Stimulated activated CD4-positive, alpha-beta T cell treated with anti-CD3 and anti-CD28 coated beads, Interleukin-15, amount 100 ng/mL, for 24 hours (primary cell): ENCODE results near the gene FAM180A.
"Not testable (repeated sequence)": the region's sequence is repeated elsewhere in the genome, so short reads cannot be mapped to it uniquely, and the experiment has no call there.

Source experiments
- DNase-seq: peaks from one replicate; pipeline ENCODE4 v3.0.0-alpha.2; 2020

FAM180A gene

DNA sequence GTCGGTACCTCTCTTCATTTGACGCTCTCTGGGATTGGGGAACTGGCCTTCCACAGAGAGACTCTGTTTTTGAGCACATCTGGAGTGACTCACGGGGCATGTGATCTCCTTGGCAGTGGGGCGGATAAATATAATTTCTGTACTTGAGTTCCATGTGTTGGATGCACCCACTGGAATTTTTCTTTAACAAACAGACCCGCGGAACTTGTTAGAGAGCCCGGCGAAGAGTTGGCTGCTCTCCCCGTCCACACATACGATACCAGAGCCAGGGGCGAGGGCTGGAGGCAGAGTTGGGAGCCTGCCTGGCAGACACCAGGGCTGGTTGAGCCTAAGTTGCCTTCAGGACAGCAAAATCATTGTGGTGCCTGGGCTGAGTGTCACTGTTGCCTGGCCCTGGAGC, at the start of gene FAM180A:
FAM180A (minus strand) TSS at position 44 of the 400 bp plus-strand sequence. CDS start 233 bp downstream, outside the sequence.
- DNase-seq, result no peak

- DNase-seq, result no peak
Observed at GRCh38 chr7:135798095-135798494, 49.5 kb upstream of the FAM180A start.

GRCh38 chr7:135795846-135796570, 47.4 kb upstream of the FAM180A start:
- no peak for DNase-seq

- no peak for DNase-seq
Observed at GRCh38 chr7:135793841-135794240, 45.2 kb upstream of the FAM180A start.

- DNase-seq, result no peak
Observed at GRCh38 chr7:135792866-135793265, 44.3 kb upstream of the FAM180A start.

- no peak for DNase-seq
Observed at GRCh38 chr7:135792363-135792668, 43.7 kb upstream of the FAM180A start.

DNA sequence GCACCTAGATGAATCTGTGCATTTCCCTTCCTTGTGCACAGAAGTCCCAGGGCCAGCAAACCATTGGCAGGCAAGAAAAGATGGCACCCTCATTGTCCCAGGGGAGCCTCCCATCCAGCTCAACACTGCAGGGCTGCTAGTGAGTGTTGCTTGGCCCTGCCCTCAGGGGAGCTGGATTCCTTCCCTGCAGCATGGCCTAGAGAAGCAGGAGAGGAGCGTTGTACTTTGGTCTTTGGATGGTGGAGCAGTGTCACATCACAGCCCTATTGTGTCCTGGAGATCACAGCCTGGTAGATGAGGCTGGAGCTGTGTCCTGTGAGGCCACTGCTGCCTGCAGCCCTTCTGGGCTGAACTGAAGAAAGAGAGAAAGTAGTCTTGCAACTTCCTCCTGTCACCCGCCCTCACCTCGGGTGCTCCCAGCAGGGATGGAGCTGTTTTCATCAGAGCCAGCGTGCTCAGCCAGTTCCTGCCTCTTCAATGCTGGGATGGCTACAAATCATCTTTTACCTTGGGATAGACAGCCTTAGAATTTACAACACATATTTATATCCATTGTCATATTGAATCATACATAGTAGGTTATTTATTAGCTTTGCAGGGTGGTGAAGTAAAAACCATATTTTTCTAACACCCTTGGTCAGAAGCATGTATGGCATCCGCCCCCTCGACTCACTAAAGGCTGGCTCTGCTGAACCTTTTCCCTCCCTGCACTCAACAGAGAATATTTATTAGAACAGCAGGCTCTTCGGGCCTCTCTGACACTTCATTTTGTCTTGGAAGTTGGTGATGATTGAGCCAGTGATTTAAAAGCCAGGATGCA, 43.1 kb upstream of the FAM180A start:
- DNase-seq, result no peak

DNA sequence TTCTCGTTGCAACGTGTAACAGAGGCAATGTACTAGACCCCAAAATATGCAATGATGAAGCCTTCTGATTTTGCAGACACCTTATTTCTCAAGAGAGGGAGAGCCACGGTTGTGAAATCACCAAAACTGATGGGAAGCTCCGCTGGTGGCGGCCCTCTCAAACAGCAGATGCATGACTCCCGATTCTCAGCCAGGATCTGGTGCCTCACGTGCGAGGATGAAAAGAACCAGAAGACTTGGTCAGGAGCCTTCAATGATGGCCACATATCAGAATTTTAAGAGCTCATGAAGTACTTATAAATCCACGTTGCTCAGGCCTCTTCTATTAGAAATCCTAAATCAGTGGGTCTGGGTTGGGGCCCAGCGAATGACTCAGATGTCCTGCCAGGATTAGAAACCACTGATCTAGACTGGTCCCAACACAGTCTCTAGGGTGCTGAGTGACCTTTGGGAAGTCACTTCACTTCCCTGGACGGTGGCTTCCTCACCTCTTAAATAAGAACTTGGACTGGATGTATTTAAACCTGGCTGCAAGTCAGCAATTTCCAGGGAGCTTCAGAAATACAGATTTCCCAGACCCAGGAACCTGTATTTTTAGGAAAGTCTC, 41.9 kb upstream of the FAM180A start:
- DNase-seq, result no peak

DNA sequence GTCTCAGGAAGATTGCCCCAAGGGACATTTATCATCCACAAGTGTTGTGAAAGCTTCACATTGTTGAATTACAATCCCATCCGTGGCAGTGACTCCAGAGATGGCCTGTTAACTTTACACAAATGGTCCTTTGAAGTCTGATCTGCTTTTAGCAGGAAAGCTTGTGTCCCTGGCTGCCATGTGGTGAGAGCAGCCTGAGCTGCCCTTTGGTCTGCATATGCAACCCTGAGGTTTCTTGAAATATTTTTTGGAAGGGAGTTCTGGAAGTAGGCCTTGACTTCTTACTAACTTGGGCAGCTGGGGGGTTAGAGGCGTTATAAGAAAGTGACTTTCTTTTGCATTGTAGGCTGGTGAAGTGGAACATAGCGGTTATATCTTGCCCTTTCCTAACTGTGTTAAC, 41.3 kb upstream of the FAM180A start:
- DNase-seq, result no peak

- no peak for DNase-seq
Observed at GRCh38 chr7:135789431-135789830, 40.8 kb upstream of the FAM180A start.

DNA sequence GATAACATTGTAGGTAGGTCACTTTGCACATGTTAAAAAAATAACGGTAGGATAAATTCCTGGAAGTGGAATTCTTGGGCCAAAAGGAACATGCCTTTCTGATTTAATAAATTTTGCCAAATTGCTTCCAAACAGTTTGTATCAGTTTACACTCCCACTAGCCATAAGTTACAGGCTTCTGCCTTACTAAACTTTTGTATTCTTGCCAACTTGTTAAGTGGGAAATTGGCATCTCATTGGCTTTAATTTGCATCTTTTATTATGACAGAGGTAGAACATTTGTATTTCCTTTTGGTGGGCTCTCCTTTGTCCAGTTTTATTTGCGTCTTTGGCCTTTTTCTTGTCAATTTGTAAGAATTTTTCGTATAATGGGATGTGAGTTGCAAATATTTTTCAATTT, 38.3 kb upstream of the FAM180A start:
- DNase-seq, result no peak

DNA sequence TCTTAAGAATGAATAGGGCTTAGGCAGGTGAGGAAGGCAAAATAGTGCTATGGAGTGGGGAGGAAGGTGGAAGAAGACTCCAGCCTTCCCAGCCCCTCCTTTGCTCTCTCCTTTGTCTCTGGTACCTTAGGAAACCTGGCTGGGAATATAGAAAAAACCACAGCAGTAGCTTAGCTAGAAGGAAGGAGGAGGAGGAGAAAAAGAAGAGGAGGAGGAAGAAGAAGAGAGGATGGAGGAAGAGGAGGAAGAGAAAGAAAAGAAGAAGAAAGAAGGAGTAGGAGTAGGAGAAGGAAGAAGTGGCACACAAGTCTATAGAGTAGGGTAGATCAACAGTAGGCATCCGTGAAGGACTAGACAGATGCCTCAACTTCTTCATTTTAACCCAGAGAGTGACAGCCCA, 36.5 kb upstream of the FAM180A start:
- no peak for DNase-seq

- DNase-seq, result no peak
Observed at GRCh38 chr7:135784013-135784412, 35.4 kb upstream of the FAM180A start.

DNA sequence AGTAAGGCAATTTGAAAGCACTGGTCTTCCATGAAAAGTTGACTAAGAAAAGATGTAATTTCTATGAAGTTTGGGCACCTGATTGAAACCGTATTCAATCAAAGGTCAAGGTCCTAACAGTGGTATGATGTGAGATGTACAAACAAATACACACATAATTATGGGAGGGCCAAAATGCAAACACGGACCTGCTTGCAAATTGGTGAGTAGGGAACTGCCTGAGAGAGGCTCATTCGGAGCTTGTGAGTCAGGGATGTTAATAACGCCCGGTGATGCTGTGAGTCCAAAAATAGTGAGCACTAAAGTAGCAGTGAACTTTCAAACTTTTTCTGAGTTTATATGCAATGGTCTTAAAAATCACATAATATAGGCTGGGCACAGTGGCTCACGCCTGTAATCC, 34.2 kb upstream of the FAM180A start:
- DNase-seq, result no peak

GRCh38 chr7:135782377-135782776, 33.8 kb upstream of the FAM180A start:
- no peak for DNase-seq

DNA sequence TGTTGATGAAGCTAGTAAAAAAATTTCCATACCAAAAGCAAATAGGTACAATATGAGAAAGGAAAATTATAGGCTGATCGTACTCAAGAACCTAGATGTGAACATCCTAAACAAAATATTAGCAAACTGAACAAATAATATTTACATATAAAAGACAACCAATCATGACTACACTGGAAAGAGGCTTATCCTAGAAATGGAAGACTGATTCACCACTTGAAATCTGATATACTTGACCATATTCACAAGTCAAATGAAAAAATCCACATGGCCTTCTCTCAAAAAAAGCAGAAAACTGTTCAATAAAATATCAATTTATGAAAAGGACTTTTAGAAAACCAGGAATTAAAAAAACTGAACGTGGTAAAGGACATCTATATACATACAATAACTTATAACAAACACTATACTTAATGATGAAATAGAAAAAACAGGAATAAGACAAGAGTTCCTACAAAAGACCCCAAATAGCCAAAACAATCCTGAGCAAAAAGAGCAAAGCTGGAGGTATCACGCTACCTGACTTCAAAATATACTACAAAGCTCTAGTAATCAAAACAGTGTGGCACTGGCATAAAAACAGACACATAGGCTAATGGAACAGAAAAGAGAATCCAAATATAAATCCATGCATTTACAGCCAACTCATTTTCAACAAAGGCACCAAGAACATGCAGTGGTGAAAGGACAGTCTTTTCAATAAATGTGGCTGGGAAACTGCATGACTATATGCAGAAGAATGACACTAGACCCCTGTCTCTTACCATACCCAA, 29.2 kb upstream of the FAM180A start:
- DNase-seq, result no peak

GRCh38 chr7:135775915-135776314, 27.3 kb upstream of the FAM180A start:
- not testable (repeated sequence) for DNase-seq

DNA sequence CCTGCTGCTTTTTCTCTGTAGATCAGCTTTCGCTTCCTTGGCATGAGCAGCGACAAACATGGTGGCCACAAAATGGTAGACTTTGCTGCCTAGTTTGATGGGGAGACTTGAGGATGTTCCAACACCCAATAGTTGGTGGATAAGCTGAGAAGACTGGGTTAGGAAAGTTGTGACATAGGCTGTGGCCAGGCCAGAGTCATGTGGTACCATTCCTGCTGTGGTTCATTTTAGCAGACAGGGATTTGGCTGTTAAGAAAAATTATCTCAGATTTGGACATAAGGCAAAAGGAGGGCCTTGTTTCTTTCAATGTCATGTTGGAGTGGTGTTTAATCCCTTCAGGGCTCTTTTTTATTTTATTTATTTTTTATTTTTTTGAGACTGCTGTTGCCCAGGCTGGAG, 26.6 kb upstream of the FAM180A start:
- no peak for DNase-seq

GRCh38 chr7:135774284-135774683, 25.7 kb upstream of the FAM180A start:
- no peak for DNase-seq

GRCh38 chr7:135773464-135773863, 24.9 kb upstream of the FAM180A start:
- no peak for DNase-seq

DNA sequence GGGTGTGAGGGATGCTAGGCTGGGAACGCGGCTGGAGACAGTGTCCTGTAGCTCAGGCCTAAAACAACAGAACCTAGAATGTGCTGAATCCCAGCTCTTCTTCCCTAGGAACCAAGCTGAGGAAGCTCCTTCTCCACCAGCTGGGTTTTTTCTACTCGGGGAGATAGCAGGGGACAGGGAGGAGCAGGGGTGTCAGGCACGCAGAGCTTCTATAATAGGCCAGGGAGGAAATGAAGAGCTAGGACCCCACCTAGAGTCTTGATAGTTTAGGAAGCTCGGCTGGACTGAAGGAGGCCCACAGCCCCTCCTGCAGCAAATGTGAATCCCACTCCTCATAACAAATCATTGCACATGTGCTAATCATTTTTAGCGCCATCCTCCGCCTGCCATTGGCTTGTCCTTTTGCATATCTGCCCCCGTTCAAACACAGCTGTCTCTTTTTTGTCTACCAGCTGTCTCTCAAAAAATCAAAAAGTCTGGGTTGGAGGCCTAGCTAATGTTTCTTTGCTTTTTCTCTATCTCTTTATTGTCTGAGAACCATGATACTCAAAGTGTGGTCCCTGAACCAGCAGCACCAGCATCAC, 24.1 kb upstream of the FAM180A start:
- no peak for DNase-seq

- DNase-seq, result no peak
Observed at GRCh38 chr7:135771961-135772638, 23.5 kb upstream of the FAM180A start.
